GM19455 (cell line): ENCODE data around the gene SKAP1.

Source experiments
- ATAC-seq: cut with Tn5 transposase; IDR thresholded peaks from one replicate; pipeline ENCODE4 v1.9.1; 2021; ENCODE audit not compliant: unreplicated experiment

The SKAP1 gene

DNA sequence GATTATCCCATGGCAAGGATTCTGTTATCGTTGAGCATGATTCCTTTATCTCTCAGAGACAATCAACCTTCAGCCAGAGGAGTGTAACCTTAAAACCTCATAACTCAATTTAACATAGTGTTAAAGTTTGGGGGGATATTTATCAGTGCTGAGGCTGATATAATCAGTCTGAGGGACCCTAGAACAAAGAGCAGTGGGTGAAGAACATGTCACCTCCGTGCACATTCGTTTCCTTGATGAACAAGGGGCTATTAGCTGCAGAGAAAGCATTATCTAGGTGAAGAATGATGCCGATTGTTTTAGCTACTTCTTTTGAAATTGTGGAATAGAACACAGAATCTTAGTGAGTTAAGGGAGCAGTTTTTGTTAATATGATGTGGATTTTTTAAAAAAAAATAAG is 99.1 kb downstream of the SKAP1 start:
- no peak for ATAC-seq

DNA sequence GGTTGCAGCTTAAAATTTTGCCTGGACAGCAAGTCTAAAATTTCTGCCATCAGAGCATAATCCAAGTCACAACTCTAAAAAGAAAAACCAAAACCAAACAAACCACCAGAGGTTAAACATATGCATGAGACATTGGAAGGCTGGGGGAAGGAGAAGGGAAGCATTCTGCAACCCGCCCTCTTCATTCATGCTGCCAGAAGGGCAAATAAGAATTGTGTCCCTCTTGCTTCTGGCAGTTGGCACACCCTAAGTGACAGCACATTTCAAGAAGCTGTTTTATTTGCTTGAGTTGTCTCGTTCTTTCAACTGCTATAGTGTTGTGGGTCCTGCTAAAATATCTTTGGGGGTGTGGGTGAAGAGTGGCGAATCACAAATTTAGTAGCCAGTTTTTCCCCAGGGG is 99.6 kb downstream of the SKAP1 start:
- ATAC-seq, result no peak

DNA sequence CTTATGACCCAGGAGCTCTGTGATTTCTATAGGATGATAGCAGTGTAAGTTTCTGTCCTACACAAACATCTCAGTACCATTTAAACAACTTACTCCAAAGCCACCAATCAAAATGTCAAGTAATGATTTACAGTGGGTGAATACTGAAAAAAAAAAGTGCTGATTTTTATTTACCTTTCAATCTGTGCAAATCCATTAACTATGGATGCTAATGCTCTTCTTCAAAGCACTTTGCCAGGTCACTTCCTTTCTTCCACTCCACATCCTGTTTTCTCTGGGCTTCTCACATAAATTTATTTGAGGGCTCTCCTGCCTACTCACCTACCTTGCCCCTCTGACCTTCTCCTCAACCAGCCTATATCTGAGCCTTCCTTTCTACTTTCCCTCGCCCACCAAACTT is 101.6 kb downstream of the SKAP1 start:
- ATAC-seq, result no peak

DNA sequence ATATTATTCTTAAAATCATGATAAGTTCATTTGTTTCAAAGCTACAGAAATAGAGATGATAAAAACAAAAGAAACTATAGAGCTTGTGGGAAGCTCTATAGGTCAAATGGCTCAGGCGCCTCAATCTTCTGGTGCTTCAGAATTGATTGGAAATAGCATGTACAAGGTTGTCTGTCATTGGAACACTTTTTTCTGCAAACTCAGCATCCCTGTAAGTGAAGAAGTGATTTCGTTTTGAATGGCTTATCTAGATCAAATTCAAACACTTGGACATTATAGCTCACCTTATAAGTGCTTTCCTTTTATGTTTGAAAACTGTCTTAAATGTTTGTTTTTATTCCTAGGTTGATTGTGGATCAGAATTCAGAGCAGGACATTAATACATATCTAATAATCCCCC is 103.7 kb downstream of the SKAP1 start:
- ATAC-seq, result no peak

DNA sequence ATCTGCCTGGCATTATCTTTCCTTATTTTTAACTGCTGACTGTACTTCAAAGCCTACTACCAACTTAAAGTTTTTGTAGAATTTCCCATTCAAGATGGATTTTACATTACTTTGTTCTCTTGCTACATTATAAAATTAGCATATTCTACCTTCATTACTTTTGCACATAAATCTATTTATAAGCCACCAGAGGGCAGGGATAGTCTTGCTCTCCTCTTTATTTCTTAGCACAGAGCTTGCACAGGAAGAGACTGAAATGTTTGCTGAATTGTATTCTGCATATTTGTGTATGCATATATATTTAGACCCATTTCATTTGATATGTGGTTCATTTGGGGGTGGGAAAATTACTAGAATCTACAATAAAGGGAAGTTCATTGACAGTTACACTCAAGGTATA is 108.0 kb downstream of the SKAP1 start:
- no peak for ATAC-seq

DNA sequence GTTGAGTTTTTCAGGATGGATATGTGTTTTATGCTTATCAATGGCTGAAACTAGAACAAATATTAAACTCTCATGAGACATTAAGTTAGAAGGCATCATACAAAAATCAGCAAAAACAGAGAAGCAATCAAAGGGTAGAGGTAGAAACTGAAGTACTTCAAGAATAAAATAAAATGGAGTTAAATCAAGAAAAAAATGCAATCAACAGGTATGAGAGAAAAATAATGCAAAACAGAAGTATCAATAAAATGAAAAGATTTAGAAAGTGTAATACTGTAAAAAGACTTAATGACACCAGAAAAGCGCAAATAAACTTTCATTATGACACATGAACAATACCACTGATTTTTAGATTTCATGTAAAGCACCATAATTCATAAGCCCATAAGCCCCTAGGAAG is 112.3 kb downstream of the SKAP1 start:
- no peak for ATAC-seq

DNA sequence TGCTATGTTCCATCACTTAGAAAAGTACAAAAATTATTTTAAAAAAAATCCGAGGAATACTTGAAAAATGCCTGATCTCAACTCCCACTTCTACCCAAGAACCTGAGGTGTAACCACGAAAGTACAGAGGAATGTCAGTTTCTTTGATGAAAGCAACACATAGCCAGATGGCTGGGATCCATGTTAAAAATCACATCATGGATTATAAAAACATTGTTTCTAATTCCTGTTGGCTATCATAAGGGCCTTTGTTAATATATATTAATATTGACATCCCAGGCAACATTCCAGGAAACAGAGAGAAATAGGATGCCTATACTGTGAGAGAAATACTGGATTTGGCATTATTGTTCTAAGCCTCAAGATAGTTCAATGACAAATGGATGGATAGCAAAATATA is 115.3 kb downstream of the SKAP1 start:
- ATAC-seq, result no peak

DNA sequence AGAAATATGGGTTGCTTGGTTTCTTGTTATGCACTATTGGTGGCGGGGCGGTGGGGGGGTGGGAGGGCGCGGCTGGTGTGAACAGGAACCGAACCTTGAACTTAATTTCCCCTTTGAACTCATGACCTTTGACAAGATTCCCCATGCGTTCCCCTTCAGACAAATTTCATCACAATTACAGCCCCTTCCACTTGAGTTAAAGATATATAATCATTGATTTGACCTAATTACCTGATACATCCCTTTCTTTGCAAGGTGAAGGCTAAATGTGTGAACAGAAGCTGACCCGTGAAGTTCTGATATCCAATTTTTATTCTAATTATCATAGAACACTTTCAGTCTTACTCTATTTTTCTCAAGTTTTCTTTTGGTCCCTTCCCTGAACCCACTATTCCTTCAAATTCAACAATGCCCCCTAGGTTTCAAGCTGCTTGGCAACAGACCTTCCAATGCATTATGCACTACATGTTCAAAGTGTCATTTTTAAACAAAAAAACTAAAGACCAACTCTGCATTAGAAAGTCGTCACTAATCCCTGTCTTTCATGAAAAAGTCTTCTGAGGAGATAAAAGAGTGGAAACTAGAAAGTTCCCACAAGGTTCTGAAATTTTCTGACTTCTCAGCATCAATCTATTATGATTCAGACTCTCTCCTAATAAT is 116.8 kb downstream of the SKAP1 start:
- ATAC-seq, result no peak

DNA sequence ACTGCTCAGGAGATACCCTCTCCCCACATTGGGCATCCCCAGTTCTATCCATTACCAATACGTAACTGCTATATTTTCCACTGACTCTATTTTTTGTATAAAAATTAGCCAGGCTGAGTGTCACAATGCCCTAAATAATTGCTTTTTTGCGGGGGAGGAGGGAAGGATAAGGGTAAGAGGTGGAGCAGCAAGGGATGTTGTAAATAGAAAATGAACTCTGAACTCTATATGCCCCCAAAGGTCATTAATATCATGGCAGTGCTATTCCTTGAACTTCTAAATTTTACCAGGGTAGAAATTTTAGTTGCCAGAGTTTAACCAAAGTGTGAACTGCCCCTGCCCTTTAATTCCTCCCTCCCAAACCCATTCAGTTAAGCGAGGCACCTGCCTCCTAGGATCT is 118.7 kb downstream of the SKAP1 start:
- ATAC-seq, result no peak

DNA sequence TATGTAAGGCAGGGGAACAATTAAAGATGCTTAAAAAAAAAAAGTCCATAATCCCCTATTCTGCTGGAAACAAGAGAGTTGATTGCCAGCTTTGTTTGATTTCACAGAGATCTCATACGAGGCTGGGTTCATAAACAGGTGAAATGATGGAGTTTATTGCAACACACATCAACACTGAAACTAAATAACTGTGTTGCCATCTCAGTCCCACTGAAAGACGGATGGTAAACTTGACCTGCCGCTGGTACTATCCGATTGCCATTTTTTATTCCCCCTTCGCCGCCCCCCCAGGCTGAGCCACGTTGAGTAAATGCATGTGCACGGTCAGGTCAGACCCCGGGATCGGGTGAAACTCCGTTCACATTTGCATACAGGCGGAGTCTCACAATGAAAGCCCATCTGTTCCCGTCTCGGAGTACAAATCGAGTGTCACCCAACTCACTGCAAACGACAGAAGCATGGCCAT is 119.2 kb downstream of the SKAP1 start:
- no peak for ATAC-seq

DNA sequence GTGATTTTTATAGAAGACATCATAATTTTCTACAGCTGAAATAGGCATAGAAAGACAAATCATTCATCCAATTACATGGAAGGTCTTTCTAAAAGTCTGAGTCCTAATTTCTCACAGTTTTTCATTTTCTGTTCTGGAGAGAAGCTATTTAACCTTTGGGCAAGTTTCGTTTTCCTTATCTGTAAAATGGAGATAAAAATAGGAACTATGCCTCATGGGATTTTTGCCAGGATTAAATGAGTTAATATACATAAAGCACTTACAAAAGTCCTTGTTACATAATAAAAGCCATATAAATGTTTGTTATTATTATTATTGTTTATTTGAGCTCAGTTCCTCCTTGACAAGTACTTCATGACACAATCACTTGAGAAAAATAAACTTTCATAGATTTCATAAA is 121.4 kb downstream of the SKAP1 start:
- ATAC-seq, result no peak

DNA sequence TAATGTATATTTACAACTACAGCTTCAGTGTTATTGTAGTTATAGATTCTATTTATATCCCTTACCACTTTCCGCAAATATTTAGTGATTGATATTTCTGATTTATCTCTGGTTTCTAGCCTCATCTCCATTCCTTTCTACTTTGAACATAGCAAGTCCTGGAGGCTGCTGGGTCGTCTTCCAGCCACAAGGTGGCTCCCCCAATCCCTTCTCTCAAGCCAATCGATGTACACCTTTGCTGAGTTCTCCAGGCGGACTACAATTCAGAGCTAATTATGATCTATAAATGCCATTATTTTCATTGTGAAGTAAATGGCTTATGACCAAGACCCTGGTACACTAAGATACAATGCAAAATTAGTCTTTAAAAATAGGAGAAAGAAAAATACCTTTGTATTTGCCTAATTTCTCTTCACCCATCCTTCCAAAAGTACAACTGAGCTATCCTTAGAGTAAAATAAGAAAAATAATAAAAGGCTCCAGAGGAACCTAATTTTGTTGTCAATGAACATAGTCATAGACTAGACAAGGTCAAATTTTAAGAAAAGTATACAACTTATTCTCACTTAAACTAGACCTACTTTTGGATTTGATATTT is 122.1 kb downstream of the SKAP1 start:
- ATAC-seq, result no peak

DNA sequence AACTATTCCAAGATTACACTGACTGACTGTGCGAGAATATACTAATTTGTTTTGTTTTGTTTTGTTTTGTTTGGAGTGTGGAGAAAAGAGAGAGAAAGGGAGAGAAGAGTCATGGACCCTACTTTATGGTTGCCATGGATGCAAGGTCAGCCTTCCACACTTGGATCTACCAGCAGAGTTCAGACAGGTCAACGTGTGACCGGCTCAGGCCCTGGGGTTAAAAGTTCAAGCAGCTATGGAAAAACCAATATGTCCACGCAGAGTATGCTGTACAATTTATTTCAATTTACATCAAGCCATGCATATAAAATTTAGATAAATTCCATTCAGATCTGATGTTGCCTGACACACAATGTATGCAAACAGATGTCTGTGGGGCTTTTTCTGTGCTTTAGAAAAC is 122.8 kb downstream of the SKAP1 start:
- no peak for ATAC-seq

DNA sequence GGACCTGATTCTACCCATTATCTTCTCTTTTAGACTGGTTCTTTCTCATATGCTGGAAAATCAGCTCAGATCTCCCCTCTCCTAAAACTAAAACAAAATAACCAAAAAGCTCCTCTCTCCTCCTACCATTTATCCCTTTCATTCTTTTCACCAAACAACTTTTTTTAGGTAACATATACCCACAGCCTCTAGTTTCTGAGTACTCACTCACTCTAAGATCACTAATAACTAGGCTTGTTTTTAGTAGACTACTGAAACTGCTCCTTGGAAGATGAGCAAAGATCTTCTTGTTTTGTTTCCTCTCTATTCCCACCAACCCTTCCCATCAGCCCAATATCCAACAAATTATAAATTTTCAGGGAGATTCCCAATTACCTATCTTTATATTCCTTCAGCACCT is 129.0 kb downstream of the SKAP1 start:
- no peak for ATAC-seq

DNA sequence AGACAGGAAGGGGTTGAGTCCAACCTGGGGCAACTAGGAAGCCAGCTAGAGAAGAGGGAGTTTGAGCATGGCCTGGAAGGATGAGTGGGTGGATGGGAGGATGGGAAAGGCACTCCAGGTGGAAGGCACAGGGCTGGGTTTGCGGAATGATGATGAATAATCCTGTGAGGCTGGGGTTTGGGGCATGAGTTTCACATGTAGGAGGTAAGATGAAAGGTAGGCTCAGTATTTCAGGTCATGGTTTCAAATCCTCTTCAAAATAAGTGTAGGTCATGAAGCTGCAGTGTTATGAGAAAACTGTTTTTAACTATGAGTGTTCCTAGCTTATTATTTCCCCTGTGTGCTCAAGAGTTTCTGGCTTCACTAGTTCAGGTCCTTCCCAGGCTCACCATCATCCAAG is 130.3 kb downstream of the SKAP1 start:
- no peak for ATAC-seq

DNA sequence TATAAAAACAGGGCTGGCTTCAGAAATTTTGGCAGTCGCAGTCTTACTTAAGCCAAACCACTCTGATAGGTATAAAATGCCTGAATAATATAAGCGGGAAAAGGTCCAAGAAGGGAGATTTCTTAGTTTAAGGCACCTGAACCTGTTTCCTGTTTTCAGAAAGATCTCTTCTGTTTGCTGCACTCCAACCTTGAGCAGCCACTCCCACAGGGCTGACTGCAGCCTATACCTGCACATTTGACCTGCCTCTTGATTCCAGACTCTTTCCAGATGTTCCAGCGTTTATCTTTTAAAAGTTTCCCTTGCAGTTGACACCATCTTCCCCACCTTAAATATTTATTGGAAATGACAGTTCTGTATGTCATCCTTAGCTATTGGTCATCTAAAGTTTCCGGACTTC is 132.2 kb downstream of the SKAP1 start:
- ATAC-seq, result no peak

DNA sequence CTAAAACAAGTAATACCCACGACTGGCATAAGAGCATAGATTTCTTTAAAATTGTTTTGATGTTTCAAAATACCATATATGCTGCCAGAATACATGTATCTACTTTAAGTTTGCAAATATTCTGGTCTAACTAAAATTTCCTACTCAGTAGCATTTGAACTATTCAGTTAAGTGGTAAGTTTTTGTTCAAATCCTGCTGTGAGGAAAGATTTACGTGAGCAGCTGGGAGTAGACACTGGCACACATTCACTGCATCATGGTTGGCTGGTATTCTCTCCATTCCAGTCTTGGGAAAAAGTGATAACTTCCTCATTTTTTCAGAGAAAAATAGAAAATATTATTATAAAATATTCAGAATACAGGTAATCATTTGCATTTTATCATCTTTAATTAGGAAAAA is 133.6 kb downstream of the SKAP1 start:
- no peak for ATAC-seq

DNA sequence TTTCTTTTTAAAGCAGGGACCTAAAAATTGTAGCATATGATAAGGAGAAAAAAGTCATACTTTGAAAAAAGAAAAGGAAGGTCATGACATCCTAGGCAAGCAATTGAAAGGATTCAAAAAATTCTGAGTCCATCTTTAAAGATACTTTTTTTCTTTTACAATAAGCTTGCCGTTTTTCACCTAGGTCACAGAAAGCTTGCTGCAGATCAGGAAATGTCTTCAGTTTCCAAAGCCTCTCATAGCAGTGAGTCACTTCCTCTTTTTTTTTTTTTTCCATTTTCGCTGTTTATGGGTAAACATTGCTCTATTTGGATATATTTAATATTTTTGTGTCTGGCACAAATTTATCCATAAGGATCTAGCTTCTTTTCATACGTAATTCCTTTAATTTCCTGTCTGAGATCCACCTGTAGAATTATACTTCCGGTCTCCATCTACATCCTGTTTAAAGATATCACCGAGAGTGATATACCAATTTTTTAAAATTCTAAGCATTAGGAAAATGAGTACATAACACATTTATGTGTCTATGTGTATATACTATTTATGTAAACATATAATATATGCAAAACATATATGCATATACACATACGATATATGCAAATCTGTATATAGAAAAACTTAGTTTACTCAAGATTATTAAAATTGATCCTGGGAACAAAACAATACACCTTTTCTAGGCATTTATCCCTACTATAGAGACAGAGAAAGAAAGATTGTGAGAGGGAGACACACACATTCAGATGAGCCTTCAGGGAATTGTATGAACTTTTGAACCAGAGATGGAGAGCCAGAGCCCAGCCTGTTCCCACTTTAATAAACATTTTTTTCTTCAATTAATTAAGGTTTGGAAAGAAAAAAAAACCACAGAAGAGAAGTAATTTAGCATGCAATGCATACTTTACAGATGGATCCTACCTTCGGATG is 134.4 kb downstream of the SKAP1 start:
- ATAC-seq, result no peak

DNA sequence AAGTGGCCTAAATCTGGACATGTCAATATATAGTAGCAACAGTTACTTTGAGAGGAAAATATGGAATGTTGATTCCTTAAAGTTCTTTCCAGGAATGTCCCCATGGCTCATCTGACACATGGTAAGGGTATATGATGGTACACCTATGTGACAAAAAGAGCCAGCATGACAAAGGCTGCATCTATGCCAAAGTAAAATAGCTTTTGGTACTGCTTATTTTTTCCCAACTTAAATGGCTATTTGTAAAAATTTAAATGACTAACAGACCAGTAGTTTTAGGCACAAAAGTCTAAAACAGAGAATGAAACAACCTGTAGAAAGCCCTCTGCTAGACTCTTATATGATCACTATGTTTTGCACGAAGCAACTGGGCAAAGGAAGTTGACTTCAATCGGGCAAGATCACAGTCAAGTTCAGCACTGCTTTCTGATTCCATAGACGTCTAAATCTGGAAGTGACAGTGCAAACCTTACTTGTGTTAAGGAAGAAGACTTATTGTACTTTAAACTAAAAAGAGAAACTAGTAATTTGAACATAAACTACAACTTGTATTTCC is 135.1 kb downstream of the SKAP1 start:
- no peak for ATAC-seq

DNA sequence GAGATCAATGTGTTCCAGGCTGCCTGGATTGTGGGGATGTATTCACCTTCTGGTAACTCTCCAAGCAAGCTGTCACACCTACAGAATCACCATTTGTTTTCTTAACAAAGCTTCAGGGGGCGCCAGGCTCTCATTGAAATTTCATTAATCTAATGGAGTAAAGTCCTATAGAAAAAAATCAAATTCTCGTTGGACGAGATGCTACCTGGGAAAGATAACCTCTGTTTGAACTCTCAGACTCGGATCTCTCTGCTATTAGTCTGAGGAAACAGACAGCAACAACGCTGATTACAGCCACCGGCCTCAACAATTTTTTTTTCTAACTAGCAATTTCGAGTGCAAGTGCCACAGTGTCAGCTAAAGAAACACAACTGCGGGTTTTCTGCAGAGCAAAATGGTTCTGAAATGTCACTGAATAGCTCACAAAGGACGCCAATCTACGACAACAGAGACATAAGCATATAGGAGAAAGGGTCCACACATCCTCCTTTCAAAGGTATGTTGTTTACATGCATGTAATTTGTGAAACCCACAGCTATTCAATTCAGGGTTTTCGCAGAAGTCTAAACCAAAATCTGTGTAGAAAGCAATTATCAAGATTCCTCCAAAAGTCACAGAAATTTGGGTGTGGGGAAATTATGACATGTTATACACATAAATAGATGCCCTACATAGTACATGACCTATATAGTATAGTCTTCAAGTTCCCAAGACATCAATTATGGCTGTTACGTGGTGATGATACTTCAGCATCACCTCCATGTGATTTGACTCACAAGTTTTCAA is 135.8 kb downstream of the SKAP1 start:
- no peak for ATAC-seq
